LNCAP (cell line): Measurements from ENCODE around the gene SLC49A4.

ENCODE experiments used
- TF ChIP-seq, protein P1 (sequence below): fragments of 450-650 bp; IDR thresholded peaks from 2 replicates; pipeline ENCODE4 v1.5.1; 2017; ENCODE audit warnings: mild to moderate bottlenecking

SLC49A4 gene

DNA sequence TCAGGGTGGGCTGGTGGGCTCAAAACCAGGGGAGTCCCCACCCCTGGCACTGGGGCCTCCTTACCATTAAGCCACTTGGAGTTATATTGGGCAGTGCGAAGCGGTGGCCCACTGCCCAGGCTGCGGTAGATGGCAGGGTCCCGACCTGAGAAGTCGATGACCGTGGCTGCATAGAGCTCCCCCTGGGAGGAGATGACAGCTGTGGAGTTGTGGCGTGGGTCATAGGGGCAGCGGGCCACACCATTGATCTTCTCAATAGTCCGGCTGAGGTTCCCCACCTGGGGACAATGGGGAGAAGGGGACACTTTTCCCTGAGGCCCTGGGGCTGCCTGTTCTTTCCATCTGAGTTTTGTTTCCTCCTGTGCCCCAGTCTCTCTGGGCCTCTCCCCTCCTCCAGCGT is 132.9 kb downstream of the SLC49A4 start:
- TF ChIP-seq, protein P1, sequence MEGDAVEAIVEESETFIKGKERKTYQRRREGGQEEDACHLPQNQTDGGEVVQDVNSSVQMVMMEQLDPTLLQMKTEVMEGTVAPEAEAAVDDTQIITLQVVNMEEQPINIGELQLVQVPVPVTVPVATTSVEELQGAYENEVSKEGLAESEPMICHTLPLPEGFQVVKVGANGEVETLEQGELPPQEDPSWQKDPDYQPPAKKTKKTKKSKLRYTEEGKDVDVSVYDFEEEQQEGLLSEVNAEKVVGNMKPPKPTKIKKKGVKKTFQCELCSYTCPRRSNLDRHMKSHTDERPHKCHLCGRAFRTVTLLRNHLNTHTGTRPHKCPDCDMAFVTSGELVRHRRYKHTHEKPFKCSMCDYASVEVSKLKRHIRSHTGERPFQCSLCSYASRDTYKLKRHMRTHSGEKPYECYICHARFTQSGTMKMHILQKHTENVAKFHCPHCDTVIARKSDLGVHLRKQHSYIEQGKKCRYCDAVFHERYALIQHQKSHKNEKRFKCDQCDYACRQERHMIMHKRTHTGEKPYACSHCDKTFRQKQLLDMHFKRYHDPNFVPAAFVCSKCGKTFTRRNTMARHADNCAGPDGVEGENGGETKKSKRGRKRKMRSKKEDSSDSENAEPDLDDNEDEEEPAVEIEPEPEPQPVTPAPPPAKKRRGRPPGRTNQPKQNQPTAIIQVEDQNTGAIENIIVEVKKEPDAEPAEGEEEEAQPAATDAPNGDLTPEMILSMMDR, result no peak

- TF ChIP-seq, protein P1, result no peak
Measured at GRCh38 chr3:122928396-122929187, 133.7 kb downstream of the SLC49A4 start.

GRCh38 chr3:122929188-122930062 is 134.6 kb downstream of the SLC49A4 start:
- TF ChIP-seq, protein P1, result no peak

DNA sequence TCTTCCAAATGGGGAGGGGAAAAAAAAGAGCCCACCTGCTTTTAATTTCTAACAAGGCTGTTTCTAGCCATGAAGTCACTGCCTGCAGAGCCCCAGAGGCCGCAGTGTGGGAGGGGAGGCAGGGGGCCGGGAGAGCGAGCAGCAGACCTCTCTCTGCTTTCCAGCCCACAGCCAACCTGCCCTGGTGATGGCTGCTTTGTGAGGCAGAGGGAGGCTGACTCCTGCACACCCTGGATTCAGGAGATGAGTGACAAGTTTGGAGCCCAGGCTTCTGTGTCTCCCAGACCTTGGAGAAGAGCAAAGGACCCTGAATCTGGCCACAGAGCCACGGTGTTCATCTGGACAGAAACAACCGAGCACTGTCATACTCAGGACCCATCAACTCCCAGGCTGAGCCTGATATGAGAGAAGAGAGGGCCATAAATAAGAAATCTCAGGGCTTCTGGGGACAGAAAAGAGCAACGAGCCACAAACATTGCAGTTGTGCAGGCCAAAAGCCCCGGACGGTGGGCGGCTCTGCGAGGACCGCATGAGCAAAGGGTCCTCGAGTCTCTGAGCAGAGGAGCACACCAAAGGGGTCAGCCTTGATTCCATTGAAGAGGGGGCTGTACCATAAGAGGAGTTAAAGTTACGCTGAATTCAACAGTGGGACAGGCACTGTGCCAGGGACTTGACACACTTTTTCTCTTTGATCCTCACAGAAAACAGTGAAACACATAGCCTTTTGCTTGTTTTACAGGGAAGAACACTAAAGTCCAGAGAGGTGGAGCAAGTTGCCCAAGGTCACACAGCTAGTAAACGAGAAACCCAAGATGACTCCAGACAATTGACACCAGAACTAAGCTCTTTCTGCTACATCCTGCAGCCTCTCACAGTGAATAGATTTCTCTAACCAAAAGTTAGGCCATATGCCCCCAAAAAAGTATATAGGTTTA is 135.5 kb downstream of the SLC49A4 start:
- TF ChIP-seq, protein P1, result no peak
